NCI-H510A (cell line): ENCODE data around the gene UST.
"Not testable (repeated sequence)": the region's sequence is repeated elsewhere in the genome, so short reads cannot be mapped to it uniquely, and the experiment has no call there.

Source experiments
- DNase-seq: peaks from one replicate; lab custom pipeline; 2025; lab: John Stamatoyannopoulos, UW

The UST gene

DNA sequence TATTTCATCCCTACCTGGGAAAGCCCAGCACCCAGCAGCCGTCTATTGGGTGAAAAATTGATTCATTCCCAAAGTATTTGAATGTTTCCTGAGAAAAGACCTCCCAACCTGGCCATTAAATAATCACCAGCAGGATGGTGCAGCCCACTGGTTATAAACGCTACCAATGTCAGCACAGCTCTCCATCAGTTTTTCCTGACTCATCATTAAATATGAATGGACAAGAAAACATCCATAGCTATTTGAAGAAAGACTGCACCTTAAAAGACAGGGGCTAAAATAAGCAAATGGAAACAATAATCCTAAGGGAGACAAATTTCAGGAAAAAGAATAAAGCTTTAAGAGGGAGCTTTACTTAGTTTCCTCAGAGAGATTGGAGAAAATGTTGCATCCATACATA, 261.9 kb downstream of the UST start:
- no peak for DNase-seq

DNA sequence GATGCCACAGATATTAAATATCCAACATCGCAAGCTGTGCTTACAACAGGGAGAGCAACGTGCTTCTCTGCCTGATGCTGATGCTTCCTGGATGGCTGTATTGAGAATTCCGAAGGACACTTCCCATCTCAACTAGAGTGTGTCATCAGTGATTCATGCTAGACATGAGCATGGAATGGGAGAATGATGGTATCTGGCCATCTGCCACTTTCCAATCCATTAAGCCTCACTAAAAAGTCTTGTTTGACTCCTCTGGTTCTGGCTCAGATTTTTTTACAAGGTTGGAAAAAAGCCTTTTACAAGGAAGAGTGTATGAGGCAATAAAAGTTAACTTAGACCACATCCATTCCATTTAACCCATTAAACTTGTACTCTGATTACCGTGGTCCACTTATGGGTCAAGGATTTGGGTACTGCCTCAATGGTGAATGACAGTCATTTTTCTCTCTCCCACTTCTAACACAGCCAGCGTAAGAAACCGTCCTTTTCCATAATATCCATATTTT, 265.3 kb downstream of the UST start:
- DNase-seq, result no peak

DNA sequence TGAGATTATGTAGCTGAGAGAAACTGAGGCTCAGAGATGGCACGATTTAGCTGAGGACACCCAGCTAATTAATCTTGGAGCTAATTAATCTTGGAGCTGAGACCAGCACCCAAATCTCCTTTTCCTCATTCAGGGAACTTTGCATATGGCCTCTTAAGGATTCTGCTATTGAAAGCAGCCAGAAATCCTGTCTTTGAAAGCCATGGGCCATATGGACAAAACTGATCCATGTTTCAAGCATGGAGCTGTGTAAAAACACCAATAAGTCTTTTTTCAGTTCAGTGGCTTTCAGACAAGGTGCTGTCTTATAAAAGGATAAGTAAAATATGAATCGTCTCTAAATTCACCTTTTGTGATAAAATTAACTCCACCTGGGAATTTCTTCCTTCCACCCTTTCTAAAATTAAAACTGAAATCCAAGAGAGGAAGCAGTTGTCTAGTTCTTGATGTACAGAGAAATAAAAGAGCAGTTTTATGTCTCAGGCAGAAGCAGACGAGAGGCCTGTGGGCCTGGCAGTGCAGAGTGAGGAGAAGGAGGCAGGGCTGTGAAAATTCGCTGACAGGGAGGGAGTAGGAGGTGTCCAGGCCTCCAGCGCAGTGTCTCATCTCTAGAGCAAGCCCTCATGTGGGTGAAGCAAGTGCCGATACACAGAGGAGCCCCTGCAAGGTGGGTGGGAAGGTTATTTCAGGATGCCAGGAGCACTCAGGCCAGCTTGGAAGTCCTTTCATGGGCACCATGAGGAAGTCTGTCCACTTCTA, 266.9 kb downstream of the UST start:
- no peak for DNase-seq

DNA sequence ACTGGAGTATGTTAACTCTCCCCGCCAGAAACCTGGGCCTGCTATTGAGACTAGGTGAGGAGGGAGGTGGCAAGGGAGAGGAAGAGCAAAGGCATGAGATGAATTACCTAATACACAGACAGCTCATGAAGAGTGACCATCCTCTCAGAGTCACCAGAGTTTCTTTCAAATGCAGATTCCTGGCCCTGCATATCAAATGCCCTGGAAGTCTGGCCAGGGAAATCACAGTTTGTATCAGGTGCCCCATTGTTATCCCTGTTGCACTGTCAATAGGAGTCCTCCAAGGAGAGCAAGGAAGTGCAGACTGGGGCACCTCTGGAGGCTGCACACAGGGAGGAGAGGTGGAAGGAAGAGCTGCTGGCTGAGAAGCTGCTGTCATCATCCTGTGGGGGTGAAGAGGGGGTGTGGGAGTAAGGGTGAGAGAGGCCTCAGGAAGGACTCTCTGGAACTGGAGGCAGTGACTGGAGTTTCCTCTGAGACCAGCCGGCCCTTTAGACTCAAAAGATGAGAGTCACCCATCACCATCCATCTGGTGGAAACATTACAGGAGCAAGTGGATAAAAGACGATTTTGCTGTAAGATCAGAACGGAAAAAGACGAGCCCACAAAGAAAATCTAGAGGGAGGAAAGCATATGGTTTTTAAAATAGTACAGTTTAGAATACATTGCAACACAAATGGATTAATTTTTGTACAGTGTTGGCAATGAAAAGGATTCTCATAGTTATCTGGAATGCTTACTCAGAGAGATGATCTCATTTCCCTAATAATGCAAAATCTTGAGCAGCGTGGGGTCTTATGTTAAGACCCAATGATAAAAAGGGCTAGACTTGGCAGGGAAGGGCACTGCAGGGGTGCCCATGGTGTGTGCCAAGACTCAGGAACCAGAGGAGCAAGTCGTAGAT, 268.1 kb downstream of the UST start:
- DNase-seq, result no peak

DNA sequence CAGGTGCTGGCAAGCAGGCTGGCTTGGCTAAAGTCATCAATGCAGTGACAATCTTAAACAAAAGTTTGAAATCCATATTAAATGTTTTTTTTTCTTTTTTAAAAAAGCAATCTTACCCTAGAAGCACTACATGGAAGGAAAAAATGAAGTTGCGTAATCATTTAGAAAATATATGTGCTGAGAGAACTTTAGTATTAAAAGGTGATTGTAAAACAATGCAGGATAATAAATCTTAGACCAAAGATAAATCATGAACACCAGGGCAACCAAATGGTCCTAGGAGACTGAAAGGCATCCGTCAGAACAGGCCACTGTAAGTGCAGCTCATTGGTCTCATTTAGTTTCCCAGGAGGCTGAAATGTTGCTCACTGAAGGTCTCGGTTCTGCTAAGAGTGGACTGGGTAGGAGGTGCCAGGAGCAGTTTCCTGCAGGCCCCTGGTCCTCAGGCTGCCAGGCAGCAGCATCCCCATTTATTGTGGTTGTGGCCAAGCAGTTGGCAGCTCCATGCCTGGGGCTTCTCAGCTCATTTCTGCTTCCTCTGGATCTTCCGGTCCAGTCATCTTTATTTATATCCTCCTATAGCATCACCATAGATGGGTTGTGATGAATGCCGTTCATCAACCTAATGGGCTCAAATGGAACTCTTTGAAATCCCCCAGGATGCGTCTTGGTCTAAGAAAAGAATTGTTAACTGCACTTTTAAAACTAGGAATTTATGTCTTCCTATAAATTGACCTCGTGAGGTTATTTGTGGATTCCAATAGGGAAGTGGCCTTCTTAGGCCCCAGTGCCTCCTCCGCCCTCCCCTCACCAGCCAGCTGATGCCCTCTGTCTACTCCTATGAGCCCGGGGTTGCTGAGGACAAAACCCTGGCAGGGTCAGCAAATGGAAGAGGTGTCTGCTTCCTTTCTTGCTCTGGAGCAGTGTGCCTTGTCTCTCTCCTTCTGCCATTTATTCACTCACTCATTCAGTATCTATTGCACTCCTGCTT, 269.0 kb downstream of the UST start:
- no peak for DNase-seq

DNA sequence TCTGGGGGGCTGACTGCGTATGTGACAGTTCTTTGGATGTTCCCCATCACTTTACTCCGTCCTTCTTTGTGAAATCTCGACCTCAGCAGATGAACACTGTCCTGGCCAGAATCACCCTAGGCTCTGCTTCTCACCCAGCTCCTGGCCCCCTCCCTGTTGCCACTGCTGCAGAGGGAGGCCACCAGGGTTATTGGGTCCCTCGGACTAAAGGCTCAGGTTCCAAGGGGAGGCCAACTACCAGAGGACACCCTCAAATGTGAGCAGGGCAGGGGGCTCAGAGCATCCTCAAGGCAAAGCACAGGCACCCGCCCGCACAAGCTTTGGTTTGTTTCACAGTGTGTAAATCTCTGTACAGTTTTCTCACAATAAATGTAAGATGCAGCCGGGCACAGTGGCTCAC, 269.9 kb downstream of the UST start:
- no peak for DNase-seq

DNA sequence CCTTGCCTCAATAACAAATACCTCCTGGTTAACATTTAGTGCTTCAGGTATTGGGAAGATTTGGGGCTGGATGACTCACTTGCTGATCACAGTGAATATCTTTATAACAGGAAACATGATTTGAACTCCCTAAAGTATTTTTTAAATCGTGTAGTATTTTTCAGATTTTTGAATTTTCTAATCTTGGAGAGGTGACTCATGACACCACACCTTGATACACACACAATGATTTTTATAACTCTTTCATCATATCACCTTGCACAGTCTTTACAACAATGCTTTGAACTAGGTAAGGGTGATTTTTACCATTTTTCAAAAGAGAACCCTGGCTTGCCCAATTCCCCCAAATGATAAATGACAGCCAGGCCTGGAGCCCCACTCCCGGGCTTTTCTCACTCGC, 273.5 kb downstream of the UST start:
- DNase-seq, result no peak

- no peak for DNase-seq
Measured at GRCh38 chr6:149024361-149024760, 277.5 kb downstream of the UST start.

DNA sequence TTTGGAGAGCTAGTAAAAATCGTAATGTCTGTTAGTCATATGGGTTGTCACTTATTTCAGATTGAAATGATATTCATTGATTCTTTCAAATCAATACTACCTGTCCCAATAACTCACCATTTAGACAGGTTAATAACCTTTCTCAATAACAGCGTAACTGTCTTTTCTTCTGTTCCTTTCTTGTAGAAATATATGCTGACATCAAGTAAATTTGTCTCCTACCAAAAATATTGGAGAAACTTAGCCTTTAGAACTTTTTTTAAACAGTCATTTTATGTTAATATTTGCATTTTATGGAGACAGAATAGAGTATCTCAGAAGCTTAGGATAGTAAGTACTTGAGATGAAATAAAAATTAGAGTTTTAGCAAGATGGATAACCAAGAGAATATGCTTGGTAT, 278.2 kb downstream of the UST start:
- DNase-seq, result no peak

- DNase-seq, result peak; percentile 15
Measured at GRCh38 chr6:149026530-149026942, 279.7 kb downstream of the UST start.

DNA sequence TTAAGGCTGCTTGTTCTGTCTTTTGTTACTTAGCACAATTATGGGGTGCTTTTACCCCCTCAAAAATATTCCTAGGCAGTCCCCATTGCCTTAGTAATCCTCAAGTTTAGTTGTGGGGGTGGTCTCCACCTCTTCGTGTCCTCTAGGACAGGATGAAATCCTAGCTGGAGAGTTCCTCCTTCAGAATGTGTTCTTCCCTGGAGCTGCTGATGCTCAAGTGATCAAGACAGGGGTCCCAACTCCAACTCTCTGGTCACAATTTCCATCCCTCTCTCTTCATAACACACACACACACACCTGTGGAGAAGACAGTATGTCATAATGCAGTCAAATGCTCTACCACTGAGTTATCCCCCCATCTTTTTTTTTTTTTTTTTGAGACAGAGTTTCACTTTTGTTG, 280.7 kb downstream of the UST start:
- DNase-seq, result no peak

GRCh38 chr6:149028767-149029405, 282.1 kb downstream of the UST start:
- peak; percentile 16 for DNase-seq

- no peak for DNase-seq
Measured at GRCh38 chr6:149031201-149031858, 284.5 kb downstream of the UST start.

GRCh38 chr6:149031859-149032598, 285.2 kb downstream of the UST start:
- DNase-seq, result no peak

DNA sequence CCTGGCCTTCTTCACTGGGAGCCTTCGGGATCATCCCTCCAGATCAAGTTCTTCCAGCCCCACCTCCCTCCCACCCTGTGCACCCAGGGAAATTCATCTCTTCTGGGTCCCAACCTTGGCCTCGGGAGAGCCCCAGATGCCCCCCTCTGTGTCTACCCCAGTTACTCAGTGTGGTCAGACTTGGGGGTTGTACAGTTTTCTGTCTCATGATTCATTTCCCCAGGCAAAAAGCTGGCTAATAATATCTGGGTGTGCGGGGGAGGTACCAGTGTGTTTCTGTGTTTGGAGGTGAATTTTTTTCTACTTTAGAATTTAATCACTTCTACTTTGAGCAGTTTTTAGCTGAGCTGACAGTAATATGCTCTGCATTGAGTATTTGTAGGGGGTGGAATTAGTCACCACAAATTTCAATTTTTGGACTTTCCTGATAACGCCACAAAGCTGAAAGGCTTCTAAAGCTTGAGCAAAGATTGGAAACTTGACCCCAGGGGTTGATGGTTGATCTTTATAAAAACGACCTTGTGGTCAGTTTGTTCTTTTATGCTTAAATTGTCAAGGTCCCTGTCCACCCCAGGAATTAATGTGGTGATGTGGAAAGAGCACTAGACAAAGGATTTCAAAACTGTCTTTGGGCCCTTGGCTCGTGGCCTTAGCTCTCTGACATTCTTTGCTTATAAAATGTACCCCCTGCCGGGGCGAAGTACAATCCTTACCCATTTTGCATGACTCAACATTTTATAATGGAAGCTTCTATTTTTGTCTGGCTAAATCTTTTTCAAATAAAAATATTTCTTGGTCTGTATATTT, 286.0 kb downstream of the UST start:
- DNase-seq, result no peak

DNA sequence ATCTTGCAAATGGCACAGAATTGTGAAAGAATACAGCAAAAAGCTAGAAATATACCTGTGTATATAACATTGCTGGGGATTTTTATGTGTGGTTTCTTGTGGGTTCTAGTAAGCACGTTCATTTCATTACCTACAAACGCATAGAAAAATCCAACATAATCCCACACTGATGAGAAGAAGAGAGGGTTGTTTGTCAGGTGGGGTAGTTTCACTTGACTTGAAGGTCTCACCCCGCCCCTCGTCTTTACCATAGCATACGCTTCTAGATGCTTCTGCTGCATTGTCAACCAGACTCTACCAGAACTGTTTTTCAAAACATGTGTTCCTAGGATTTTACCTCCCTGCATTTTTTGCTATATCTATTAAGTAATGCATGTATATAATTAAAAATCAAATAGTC, 286.6 kb downstream of the UST start:
- DNase-seq, result no peak

- DNase-seq, result no peak
Measured at GRCh38 chr6:149035766-149036165, 288.9 kb downstream of the UST start.

DNA sequence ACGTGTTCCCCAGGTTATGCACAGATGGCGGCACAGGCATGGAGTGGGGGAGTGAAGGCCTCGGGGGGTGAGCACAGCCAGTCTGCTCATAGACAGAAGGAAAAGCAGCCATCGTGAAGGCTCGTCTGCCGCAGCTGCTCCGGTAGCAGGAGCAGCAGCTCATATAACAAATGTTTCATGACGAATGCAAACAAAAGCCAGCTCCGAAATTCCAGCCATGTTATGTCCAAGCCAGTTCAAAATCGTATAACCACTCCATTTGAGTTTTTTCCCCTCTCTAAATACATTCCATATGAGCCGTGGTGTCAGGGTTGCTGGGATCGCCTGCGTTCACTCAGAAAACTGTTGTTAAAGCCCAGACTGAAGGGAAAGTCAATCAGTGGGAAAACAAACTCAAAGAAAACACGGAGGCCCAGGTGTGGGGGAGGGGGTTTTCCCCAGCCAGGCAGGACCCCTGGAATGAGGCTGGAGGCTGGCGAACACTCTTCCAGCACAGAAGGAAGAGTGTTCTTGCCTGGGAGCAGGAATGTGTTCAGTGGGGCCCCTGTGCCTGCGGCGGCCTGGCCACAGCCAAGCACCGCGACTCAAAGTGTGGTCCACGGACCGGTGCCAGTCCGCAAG, 290.3 kb downstream of the UST start:
- no peak for DNase-seq

DNA sequence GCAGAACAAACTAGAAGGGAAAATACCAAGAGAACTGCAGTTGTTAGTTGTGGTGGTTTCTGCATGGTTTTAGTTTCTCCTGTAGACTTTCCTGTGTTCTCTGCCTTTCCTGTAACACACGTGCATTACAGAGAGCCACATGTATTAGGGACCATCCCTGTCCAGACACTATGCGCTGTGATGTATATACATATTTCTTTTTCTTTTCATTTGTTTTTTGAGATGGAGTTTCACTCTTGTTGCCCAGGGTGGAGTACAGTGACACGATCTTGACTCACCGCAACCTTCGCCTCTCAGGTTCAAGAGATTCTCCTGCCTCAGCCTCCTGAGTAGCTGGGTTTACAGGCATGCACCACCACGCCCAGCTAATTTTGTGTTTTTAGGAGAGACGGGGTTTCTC, 292.2 kb downstream of the UST start:
- DNase-seq, result not testable (repeated sequence)
